ENCODE measurements around the gene RPL38.

The RPL38 gene

DNA sequence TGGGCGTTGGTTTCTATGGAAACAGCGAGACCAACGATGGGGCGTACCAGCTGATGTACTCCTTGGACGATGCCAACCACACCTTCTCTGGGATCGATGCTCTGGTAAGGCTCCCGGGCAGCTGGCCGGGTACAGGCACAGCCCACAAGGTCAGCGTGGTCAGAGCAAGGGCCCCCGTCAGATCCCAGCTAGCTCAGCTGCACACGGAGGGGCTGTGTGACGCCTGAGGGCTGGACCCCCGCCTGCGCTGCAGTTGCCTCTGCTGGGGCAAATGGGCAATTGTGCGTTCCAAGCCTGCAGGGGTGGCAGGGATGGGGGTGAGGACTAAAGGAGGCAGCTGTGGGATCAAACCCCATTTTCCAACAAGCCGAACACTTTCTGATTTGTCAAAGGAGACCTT lies 27.4 kb downstream of the RPL38 start:
- no peak for DNase-seq

DNA sequence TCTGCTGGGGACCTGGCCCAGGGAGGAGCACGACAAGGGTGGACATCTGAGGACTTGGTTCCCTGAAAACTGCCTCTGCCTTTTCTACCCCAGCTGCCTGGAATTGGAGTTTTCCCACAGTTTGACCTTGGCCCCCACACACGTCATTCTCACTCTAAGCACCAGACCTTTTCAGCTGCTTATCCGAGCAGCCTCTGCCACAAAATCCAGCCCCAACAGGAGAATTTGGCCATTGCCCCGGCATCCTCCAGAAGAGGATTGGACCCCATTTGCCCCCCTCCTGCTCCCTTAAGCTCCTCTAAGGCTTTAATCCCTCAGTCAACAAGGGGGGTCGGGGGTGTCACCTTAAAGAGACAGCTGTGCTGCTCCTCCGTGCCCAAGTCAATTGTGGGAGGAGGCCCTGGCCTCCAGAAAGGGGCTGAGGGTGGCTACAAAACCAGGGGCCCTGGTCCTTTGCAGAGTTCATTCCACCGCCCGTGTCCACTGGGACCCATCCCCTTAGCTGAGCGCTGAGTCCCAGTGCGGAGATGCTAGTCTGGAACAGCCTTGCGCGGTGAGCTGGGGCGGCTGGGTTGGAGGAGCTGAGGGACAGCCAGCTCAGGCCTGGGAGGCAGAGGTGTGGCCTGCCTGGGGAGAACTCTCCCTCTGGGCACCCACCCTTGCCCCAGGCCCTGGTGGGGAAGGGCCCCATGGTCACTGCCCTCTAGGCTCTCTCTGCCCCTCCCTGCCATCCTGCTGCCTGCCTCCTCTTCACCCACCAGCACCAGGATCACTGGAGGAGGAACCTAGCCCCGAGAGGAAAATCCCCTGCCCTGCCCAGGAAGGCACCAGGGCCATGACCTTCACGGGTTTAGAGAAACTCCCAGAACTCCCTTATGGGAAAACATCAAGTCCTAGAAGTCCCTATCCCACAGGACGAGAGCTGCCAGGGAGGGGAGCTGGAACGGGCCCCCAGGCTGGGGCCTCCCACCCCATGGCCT lies 28.7 kb downstream of the RPL38 start:
- DNase-seq = no peak

DNA sequence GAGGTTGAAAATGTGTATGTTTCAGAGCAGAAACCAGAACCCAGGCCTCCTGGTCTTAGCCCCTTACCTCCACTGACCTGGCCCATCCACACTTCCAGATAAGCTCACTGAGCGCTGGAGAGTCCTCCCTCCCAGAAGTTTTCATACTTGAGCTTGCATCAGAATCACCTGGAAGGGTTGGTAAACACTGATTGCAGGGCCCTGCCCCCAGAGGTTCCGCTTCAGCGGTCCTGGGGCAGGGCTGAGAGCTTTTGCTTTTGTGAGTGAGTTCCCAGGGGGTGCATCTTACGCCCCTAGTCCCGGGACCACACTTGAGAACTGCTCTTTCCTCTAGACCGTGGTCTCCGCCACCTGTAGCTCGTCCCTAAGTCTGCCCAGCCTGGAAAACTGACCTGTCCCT lies 30.5 kb downstream of the RPL38 start:
- DNase-seq = no peak

DNA sequence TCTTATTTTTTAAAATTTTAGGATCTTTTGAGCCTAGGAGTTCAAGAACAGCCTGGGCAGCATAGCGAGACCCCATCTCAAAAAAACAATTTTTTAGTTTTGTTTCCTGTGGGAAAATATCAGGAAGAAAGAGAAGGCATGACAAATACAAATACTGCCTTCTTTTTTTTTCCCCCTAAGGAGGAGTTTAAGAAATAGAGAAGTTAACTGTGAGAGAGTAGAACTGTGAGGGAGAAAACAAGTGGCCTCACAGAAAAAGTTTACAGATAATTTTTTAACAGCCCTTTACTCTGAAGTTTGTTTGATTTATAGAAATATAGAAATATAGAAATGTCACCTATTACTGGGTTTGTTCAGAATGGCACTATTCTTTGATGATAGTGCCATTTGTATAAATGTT lies 31.0 kb downstream of the RPL38 start:
- no peak for DNase-seq

DNA sequence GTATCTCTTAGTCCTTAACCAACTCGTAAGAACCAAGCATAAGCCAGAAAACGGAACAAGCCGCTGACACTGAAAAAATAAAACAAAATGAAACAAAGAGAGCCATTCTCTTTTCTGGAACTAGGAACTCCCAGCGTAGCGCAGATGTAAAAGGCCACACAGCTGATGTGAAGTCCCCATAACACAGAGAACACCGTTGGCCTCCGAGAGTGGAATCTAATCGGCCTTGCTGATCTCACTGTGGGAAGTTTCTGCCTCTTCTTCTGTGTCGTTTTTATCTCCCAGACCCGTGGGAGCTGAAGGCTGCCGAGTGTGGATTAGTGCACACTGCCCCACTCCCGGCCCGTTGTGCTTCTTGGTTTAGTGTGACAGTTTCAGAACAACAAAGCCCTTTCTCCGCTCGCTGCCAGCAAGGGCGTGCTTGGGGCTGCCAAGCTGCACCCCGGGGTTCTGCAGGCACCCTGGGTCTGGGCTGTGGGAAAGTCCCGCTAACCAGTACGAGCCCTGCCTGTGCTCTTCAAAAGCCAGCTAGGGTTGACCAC lies 31.6 kb downstream of the RPL38 start:
- no peak for DNase-seq

DNA sequence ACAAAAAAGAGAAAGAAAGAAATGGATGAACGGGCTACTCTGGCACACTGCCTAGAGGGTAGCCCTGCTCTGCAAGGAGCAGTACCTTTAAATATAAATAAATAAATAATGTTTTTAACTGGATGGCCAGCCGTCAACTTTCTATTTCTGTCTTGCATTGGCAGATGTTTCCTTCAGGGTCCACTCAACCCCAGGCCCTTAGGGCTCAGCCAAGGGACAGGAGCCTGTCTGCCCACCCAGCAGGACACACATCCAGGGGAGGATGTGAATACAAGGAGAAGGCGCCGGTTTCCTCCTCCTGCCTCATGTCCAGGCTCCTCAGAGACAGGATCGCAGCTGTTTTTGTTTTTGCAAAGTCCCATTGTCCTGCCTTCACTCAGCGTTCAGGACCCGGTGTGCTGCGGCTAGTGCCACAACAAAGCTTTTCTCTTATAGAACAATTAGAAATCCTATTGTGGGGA lies 32.5 kb downstream of the RPL38 start:
- DNase-seq = no peak

DNA sequence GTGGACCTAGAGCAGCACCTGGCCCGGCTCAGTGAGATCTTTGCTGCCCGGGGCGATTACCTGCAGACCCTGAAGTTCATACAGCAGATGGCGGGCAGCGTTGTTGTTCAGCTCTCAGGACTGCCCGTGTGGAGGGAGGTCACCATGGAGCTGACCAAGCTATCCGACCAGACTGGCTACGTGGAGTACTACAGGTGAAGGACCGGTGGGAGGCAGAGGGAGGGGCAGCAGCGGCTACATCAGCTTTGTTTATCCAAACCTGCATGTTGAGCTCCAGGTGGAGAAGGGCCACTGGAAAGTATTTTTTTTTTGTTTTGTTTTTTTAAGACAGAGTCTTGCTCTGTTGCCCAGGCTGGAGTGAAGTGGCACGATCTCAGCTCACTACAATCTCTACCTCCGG lies 33.8 kb downstream of the RPL38 start:
- no peak for DNase-seq

DNA sequence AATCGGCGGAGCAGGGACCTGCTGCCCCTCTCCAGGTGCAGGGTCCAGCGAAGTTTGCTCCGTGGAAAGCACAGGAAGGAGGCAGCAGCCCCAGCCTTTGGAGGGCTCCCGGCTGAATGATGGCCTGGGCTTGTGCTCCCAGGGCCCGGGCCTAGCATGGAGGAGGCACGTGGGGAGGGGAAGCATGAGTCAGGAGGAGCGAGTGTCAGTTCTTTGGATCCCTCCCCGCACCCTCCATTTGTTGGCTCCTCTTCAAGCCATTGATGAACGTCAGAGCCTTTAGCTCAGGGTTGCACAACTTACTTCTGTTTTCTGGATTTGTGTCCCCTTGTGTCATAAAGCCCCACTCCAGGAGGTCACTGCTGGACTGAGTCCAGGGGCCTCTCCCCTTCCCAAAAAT lies 35.7 kb downstream of the RPL38 start:
- DNase-seq = no peak

DNA sequence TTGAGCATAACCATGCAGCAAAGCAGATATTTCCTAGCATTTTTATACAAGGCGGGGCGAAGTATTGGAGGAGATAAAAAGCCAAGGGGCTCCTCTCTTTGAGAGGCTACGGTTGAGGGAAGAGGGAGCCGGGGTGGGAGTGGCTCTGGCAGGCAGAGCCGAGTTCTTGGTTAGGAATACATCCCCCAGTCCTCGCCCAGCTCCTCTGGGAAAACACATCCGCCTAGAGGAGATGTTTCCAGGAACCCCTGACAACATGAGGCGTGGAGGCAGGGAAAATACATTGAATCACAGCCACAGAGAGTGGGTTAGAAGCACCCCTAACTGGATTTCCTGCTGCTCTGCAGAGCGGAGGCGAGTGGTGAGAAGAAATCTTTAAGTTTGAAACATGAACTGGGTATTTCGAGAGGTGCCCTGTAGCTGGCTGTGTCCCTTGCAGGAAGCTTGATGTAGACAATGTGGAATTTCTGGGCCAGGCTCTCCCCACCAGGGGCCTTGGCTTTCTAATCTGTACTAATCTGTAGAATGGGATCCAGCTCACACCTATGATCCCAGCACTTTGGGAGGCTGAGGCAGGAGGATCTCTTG lies 37.2 kb downstream of the RPL38 start:
- DNase-seq = no peak

DNA sequence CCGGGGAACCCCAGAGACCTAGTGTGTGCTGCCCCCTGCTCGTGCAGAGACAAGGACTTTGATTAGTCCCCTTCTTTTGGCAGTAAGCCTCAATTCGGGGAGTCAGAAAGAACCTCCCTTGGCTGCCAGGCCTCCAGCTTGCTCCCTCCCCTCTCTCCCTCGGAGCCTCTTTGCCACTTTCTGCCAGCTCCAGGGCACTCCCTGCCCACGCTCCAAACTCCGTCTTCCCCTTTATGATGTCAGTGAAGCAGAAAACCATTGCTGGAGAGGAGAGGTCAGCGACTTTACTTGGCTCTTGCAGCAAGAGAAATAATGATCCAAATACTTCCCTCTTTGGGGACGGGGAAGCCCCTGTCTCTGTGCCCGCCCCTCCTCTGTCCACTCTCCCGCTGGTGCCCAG lies 38.0 kb downstream of the RPL38 start:
- no peak for DNase-seq

DNA sequence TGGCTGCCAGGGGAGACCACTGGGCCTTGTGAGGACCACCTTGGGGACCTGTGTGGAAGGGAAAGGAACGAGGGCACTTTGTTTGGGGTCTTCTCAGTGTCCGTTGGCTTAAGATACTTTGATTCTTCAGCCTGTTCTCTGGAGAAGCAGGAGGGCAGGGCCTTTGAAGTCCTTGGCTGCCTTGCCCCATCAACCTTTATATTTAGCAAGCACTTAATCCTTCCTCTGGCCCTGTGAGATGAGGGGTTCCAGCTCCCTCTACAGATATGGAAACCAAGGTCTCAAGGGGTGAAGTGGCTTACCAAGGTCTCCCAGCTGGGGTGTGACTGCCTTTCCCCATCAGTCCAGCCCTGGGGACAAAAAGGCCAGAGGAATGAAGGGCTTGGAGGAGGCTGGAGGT lies 38.4 kb downstream of the RPL38 start:
- DNase-seq = no peak

DNA sequence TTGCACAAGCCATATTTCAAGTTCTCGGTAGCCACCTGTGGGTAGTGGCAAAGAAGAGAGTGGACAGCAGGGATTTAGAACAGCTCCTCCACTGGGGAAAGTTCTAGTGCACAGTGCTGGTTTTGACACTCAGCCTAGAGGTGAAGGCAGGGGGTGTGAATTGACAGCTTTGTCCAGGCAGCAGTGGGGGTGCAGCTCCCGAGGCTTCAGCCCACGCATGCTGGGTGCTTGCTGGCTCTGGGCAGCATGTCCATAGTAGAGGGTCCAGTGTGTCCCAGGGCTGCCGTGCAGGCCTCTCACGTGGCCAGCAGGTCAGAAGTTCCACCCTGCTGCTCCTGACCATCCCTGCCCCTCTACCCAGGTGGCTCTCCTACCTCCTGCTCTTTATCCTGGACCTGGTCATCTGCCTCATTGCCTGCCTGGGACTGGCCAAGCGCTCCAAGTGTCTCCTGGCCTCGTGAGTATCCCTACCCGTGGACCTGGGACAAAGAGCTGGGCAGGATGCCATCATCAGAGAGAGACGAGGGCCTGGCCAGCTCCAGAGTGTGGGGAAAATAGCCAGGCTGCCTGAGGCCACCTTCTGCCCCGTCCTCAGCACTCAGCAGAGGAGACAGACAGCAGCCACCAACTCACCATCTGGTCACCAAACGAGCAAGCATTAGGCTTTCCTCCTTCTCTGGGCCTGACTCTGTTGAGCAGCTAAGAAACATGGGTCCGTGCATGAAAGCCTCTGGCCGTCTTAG lies 39.7 kb downstream of the RPL38 start:
- DNase-seq = no peak

DNA sequence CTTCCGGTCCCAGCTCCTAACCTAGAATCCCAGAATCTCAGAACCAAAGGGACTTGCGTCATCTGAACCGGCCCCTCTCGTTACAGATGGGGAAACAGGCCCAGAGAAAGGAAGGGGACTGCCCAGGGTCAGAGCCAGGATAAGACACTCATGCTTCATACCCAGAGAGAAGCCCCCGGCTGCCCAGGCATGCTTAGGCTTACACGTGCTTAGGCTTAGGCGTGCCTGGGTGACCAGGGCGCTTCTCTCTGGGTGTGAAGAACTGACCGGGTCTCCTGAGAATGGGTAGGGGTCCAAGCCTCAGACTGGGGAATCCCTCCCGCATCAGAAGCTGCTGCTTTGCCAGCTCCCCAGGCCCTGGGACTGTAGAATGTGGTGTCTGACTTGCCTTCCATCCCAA lies 40.6 kb downstream of the RPL38 start:
- no peak for DNase-seq

DNA sequence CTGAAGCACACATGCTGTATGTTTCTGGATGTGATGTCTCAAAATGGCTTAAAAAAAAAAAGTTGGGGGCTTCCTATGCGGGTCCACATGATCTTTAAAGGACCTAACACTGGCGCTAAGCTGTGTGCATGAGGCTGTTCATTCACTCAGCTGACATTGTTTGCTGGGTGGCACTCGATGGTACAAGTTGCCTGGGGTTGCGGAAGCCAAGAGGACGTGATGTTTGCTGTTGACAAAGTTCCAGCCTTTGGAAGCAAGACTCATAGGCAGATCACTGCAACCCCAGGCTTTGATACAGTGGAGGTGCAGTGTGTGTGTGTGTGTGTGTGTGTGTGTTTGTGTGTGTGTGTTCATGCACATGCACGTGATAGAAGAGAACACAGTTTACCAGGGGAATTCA lies 41.1 kb downstream of the RPL38 start:
- no peak for DNase-seq

DNA sequence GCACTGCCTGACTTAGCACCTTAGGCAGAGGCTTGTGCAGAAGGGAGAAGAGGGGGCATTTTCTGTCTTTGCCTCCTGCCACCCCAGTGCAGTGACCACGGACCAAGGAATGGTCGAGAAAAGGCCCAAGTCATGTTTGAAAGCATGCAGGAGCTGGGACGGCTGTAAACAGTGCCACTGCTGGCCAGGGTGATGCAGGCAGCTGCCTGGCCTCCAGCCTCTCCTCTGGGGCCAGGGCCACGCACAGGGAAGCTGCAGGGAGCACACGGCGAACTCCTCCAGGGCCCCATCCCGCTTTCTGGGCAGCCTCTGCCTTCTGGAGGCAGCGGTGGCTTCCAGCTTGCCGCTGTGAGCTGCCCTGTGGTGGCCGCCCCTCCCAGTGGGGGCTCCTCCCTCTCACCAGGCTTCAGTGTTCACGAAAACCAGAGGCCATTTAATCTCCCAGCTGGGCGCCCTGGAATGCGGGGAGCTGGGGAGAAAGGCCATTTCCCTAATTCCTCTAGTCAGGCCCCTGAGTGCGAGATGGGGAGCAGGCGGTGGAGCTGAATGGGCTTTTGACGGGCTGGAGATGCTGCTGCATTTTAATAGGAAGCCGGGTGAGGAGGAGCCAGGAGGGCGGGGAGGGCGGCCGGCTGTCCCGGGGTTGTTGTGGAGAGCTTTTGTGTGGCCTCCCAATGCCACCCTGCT lies 41.8 kb downstream of the RPL38 start:
- DNase-seq = no peak

DNA sequence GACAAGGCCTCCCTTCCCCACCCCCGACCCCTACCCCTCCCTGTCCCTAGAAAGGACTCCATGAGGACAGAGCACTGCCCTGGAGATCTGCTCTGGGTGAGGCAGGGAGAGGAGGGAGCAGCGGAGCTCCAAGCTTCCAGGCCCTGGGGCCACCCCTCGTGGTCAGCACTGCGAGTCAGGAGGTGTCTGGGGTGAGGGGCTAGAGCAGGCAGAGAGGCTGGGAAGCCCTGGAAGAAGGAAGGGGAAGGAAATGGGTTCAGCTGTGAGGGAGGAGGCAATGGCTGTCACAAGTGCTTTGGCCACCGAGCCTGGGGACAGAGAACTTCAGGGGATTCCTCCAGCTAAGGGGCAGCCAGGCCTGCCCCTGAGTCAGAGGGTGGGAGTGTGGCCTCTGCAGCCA lies 42.4 kb downstream of the RPL38 start:
- DNase-seq = no peak

DNA sequence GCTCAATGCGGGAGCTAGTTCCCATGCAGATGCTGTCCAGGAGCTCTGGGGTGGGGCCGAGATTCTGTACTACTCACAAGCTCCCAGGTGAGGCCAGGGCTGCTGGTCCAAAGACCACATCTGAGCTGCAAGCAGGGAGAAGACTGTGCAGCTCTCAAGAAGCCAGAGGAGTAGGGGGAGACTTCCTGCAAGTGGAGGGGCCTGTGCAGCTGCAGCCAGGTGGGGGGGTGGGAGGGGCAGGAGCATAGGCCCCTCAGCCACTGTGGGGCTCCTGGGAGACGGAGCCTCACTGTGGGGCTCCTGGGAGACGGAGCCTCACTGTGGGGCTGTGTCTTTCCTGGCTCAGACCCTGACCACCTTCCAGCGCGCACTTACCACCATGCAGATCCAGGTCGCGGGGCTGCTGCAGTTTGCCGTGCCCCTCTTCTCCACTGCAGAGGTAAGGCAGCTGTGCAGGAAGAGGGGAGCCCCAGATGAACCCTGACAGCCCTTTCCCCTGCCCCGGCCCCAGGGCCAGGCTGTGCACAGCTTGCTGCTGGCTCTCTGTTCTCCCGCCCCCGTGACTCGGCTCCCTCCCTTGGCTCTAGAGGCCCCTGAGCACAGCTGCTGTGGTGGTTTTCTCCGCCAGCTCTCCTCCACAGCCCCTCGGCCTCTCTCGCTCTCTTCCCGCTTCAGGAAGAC lies 46.3 kb downstream of the RPL38 start:
- DNase-seq = no peak

DNA sequence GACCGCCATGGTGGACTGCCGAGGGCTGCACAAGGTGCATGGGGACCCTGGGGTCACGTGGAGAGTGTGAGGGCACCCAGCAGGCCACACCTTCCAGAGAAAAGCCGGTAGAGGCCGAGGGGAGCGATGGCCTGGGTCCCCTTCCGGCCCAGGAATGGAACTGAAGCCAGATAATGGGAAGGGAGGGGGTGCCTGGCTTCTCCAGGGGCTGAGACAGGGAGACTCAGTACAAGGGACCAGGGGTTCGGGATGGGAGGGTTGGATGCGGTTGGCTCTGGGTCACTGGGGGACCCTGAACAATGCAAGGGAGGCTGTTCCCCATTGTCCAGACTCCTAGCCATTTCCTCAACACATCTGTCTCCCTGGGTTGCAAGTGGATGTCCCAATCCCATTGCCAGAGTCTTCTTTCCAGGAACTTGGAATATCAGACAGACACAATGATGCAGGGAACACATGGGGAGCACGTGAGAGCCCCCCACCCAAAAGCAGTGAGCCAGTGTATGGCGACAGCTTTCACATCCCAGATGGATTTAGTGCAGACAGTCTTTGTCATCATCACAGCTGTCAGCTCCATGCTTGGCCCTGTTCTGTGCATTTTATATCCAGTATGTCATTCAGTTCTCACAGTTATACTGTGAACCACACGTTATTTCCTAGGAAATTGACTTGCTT lies 47.0 kb downstream of the RPL38 start:
- no peak for DNase-seq

DNA sequence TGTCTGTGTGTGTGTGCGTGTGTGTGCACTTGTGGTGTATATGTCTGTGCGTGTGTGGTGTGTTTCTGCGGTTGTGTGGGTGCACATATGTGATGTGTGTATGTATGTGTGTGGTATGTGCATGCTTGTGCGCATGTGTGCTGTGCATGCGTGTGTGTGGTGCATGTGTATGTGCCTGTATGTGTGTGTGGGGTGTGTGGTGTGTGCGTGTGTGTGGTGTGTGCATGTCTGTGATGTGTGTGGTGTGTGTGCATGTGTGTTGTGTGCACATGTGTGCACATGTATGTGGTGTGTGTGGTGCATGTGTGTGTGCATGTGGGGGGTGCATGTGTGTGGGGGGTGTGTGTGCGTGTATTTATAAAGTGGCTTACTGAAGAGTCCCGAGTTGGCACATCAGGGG lies 47.6 kb downstream of the RPL38 start:
- no peak for DNase-seq

DNA sequence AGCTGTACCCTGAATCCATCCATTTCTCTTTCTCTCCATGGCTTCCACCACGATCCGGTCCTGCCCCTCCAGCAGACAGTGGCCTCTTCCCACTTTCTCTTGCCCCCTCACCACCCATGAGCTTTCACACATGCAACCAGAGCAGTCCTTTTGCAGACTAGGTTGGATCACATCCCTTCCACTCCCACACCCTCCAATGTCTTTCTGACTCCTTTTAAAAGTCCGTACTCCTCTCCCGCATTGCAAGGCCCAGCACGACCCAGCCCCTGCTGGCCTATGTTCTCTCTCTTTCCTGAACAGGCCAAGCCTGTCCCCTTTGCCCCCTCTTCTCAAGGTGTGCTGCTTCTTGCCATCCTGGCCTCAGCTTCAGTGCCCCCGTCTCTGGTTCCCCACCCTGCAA lies 48.1 kb downstream of the RPL38 start:
- no peak for DNase-seq

DNA sequence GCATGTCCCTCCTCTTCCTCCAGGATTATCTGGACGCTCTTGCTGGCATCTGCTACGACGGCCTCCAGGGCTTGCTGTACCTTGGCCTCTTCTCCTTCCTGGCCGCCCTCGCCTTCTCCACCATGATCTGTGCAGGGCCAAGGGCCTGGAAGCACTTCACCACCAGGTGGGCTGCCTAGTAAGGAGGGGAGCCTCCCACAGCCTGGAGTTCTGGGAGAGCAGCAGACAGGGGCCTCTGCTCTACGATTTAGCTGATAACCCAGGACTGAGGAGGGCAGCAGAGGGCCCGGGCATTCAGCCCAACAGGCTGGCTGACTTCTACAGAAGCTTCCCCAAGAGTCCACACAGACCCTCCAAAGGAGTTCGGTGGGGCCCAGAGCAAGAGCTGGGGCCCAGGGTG lies 48.7 kb downstream of the RPL38 start:
- DNase-seq = no peak

DNA sequence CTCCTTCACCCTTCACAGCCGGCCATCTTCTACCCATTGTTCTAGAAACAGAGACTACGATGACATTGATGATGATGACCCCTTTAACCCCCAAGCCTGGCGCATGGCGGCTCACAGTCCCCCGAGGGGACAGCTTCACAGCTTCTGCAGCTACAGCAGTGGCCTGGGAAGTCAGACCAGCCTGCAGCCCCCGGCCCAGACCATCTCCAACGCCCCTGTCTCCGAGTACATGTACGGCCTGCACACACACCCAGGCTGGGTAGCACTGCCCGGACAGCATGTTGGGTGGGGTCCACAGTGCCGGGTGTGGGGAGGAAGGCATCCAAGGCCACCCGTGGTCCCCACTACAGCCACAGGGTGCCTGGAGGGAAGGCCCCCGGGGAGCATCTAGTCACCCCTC lies 49.6 kb downstream of the RPL38 start:
- DNase-seq = no peak
